Uterine smooth muscle cell (primary cell): Measurements from ENCODE around the gene LENG1. TPM values are rescaled to one million over a fixed set of nuclear protein-coding genes. Genes with fewer than 3 reads are reported as not detected.

Source experiments
- total RNA-seq: library from RNA; depleted of rRNA; stranded (reverse); fragments of >200 nt; gene quantifications from 2 replicates; pipeline ENCODE4 v1.2.3, GENCODE V29; 2014

The LENG1 gene
- 7.7 and 8.0 TPM in 2 replicates for total RNA-seq

DNA sequence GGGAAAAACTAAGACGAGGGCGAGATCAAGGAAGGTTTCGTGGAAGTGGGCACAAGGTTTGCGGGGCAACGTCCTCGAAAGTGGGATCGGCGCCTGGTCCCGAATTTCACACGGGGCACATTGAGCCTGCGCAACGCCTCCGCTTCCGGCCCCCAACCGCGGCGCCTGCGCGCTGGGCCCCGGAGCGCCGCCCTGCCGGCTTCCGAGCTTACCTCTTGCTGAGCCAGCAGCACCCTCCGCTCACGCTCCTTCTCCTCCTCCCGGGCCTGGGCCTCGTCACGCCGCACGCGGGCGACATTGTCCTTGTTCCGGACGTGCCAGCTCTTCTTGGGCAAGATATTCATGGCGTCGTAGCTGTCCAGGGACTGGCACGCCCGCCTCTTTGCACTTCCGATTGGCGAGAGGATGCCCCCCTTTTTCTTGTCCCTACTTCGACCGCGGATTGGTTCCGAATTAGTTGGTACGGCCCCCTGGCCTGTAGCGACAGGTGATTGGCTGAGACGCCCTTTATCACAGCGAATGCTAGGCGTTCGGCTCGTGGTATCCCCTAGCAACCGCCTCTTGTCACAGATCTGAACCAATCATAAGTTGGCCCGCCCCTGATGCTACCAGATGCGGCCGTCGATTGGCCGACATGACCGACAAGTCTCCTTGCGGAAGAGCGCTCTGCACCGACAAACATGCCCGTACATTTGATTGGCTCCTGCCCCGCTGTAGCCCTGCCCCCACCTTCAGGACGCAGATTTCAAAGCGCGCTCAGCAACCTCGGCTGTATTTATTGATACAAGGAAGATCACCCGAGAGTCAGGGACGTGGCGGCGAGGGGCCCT is at the start of gene LENG1:
LENG1 (minus strand) TSS at position 370 of the 830 bp plus-strand sequence; CDS start at position 344, 26 bp downstream.

DNA sequence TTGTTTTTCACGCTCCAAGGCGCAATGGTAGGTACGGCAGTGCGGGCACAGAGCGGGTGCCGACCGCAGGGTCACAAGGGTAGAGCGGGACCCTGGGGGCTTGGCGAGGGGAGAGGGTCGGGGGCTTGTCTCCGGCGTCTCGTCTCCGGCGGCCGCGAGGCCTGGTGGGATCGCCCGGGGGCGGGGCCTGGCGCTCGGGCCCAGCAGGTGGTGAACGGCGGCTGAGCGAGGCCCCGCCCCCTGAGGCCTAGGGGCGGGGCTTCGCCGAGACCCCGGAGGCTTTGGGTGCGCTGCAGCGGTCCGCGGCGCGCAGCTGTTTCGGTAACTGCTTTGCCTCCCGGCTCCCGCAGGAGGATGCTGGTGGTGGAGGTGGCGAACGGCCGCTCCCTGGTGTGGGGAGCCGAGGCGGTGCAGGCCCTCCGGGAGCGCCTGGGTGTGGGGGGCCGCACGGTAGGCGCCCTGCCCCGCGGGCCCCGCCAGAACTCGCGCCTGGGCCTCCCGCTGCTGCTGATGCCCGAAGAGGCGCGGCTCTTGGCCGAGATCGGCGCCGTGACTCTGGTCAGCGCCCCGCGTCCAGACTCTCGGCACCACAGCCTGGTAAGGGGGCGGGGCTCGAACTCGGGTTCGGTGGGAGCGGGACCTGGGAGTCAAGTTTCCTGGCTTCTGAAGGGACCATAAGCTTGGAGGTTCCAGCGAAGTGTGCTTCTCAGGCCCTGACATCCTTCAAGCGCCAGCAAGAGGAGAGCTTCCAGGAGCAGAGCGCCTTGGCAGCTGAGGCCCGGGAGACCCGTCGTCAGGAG is 31.7 kb upstream of the LENG1 start, which contains the start of gene TSEN34:
TSEN34 (plus strand) TSS at position 298 of the 800 bp plus-strand sequence; CDS start at position 355, 57 bp downstream.

DNA sequence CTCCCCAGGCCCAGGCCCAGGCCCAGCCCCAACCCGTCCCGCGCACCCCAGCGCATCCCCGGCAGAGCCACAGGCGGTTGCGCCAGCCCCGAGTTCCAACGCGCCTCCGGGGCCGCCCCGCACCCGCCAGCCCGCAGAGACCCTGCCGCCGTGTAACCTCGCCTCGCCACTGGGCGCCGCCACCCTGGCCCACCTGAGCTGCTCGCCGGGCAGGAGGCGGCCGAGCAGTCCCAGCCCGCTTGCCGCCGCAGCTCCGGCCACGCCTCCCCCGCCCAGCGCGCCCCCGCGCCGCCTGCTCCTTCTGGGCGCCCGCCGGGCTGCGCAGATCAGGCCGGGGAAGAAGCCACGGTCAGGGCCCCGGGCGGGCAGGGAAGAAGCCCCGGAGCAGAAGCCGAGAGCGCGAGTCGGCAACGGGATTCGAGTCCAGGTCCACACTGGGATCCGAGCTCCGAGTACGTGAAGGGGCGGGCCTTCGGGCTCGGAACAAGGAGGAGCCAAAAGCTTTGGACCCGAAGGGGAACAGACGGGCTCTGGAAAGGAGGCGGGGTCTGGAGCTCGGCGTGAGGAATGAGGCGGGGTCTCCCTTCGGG is 29.7 kb upstream of the LENG1 start, which contains the start of gene MBOAT7:
MBOAT7 (minus strand) TSS at position 436 of the 590 bp plus-strand sequence. CDS start 1,072 bp downstream, outside the sequence.

DNA sequence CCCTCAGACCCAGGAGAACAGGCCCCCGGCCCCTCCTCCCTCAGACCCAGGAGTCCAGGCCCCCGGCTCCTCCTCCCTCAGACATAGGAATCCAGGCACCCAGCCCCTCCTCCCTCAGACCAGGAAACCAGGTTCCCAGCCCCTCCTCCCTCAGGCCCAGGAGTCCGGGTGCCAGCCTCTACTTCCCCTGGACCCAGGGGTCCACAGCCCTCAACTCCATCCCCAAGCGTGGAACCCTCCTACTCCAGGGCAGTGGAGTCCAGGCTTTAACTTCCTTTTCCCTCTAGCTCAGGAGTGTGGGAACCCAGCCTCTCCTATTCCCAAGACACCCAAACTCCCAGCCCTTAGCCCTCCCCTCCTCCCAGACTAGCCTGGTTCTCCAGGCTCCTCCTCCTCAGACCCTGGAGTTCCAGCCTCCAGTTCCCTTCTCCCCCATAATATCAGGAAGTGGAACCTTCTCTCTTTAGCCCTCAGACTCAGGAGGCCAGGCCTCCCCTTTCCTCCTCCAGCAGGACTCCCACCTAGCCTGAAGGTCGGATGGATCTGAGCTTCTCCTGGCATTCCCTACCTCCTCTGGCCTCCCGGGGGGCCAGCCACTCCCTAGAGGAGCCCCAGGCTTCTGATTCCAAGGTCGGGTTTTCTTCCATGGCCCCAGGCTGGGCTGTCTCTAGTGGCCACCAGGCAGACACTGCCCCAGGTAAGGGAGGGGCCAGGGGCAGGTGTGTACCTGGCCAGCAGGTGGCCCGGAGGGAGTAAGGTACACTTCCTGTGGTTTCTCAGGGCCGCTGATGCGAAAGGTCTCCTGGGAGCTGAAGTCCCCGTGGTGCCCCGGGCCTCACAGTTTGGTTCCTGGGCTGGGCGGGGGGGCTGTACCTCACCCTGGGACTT is 13.2 kb upstream of the LENG1 start, which contains the start of gene TMC4:
TMC4 (minus strand) TSS at position 690 of the 888 bp plus-strand sequence; CDS start at position 647, 43 bp downstream.

DNA sequence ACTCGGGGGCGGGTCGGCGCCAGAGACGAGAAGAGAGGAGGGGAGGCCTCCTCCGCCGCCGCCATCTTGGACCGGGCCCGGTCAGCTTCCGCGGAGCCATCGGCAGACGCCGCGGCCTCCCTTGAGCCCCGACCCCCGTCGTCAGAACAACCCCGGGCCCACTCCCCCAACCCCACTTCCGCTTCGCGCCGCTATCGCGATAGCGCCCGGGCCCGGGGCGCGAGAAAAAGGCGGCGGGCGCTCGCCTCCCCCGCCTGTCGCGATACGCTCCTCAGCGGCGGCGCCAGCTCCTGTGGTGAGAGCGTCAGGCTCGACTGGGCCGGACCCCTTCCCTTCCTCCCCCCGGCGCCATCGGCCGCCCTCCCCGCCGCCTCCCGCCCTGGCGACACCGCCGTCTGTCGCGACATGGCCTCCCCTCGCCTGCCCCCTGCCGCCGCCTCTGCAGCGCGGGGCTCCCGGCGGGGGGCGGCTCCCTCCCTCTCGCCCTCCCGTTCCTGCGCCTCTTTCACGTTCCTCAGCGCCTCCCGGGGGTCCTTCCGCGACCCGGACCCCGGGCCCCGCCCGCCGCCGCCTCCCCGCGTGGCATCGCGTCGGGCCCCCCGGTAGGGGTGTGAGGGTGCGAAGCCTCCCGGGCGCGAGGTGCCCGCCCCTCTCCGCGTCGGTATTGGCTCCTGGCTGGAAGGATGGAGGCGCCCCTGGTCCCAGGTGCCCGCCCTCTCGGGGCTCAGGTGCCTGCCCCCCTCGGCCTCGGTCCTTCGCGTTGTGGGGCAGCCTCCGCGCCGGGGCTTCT is 21.6 kb downstream of the LENG1 start, which contains the start of gene CNOT3:
CNOT3 (plus strand) TSS at position 64 of the 790 bp plus-strand sequence. CDS start 5,217 bp downstream, outside the sequence.

DNA sequence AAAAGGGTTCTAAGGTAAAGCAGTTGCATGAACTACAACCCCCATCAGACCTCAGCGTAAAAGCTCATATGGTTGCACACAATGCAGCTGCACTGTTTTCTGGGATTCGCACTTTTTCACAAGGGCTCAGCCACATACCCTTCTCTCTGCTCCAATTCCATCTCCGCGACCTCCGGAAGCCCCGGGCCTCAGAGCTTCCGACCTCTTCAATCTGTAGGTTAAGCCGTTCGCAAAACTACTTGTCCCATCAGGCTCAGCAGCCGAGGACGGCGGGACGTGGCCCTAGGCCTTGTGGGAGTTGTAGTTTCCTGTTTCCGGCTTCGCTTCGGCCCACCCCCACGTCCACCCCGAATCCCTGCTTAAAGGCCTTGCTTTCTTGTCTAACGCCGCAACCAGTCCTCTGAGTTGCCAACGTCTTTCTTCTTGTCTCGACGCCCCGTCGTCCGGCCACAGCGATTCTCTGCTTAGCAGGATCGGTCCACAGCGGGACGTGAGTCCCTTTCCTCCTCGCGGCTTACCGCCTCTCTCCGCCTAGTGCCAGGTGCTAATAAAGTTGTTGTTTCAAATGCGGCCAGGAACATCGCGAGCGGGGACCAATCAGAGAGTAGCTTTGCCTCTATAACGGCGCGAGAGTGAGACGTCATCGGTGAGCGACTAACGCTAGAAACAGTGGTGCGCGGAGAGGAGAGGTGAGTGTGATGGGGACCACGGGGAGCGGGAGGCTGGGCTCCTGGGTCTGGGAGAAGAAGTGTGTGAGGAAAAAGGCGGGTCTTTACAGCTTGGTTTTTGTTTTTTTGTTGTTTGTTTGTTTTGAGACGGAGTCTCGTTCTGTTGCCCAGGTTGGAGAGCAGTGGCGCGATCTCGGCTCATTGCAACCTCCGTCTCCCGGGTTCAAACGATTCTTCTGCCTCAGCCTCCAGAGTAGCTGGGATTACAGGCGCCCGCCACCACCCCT is 44.1 kb downstream of the LENG1 start, which contains the start of the genes PRPF31 and TFPT:
PRPF31 (plus strand) TSS at position 646 of the 955 bp plus-strand sequence. CDS start 2,525 bp downstream, outside the sequence.
TFPT (minus strand) TSS at position 549 of the 955 bp plus-strand sequence; CDS start at position 161, 388 bp downstream.

Other genes with a start within 250 kb of the LENG1 start
- gene CACNG8, start 196.8 kb downstream of the LENG1 start, total RNA-seq = under 0.01 TPM in 2 replicates
- 0.11 TPM in 1 of 2 replicates, not detected in the other for gene CACNG6, start 168.1 kb downstream of the LENG1 start, total RNA-seq
- not detected in 2 replicates for gene VSTM1, start 95.8 kb downstream of the LENG1 start, total RNA-seq
- not detected in 2 replicates for gene TARM1, start 78.4 kb downstream of the LENG1 start, total RNA-seq
- gene OSCAR, start 58.9 kb downstream of the LENG1 start, total RNA-seq = 0.22 and 0.50 TPM in 2 replicates
- gene NDUFA3, start 56.9 kb downstream of the LENG1 start, total RNA-seq = 14.0 and 14.7 TPM in 2 replicates
- 11.0 and 13.7 TPM in 2 replicates for gene TFPT, start 44.1 kb downstream of the LENG1 start, total RNA-seq
- gene PRPF31, start 44.0 kb downstream of the LENG1 start, total RNA-seq = 45.1 and 80.0 TPM in 2 replicates
- 15.4 and 17.7 TPM in 2 replicates for gene CNOT3, start 22.0 kb downstream of the LENG1 start, total RNA-seq
- 0.87 TPM in 1 of 2 replicates, not detected in the other for gene TMC4, start 13.4 kb upstream of the LENG1 start, total RNA-seq
- 57.2 and 59.2 TPM in 2 replicates for gene MBOAT7, start 29.9 kb upstream of the LENG1 start, total RNA-seq
- gene TSEN34, start 31.6 kb upstream of the LENG1 start, total RNA-seq = 62.9 and 76.0 TPM in 2 replicates
- 1,269 and 1,778 TPM in 2 replicates for gene RPS9, start 41.1 kb upstream of the LENG1 start, total RNA-seq
- not detected in 2 replicates for gene LILRB3, start 63.3 kb upstream of the LENG1 start, total RNA-seq
- not detected in 2 replicates for gene LILRA6, start 83.1 kb upstream of the LENG1 start, total RNA-seq
- gene LILRB5, start 97.6 kb upstream of the LENG1 start, total RNA-seq = not detected in 2 replicates
- gene LILRB2, start 121.4 kb upstream of the LENG1 start, total RNA-seq = not detected in 2 replicates
- gene LILRA5, start 153.4 kb upstream of the LENG1 start, total RNA-seq = not detected in 2 replicates
- gene LILRA4, start 179.4 kb upstream of the LENG1 start, total RNA-seq = not detected in 2 replicates
- gene LAIR1, start 205.2 kb upstream of the LENG1 start, total RNA-seq = not detected in 2 replicates